GM21576 (cell line): ENCODE measurements around the gene PRKCA.
"Not testable (repeated sequence)": the region's sequence is repeated elsewhere in the genome, so short reads cannot be mapped to it uniquely, and the experiment has no call there.

ENCODE experiments used
- ATAC-seq: cut with Tn5 transposase; IDR thresholded peaks from one replicate; pipeline ENCODE4 v1.9.1; 2021; ENCODE audit warnings: mild to moderate bottlenecking, moderate library complexity; ENCODE audit not compliant: unreplicated experiment

The PRKCA gene

DNA sequence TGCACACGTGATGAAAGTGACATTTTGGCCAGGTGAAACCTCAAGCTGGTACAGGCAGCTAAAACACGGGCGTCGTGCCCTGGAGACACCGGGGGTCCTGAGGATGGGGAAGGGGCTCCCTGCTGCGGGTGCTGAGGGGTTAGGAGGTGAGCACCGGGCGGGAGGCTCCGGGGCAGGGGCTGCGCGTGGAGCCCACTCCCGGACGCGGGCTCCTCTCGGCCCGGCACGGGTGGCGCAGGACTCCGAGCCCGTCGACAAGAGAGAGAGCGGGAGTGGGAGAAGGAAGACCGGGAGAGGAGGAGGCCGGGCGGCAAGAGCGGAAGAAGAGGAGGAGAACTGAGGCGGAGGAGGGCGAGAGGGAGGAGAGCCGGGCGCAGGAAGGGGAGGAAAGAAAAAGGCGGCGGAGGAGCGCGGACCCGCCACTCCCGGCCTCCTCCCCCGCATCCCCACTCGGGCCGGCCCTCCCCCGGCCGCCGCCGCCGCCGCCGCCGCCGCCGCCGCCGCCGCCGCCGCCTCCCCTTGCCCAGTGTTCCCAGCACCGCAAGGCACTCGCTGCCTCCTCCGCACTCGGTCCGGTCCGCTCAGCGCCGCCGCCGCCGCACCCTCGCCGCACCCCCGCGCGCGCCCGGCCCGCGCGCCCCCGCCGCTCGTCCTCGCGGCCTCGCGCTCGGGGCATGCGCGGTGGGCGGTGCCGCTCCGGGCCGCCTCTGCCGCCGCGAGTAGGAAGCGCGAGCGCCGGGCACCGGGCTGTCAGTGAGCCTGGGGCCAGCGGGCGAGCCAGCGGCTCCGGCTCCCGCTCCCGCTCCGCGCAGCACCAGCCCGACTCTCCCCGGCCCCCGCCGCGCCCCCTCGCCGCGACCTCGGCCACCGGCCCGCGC, at the start of gene PRKCA:
Gene PRKCA, plus strand, starts transcription at position 750 of the 878 bp plus-strand sequence.
- peak; percentile 85 for ATAC-seq

DNA sequence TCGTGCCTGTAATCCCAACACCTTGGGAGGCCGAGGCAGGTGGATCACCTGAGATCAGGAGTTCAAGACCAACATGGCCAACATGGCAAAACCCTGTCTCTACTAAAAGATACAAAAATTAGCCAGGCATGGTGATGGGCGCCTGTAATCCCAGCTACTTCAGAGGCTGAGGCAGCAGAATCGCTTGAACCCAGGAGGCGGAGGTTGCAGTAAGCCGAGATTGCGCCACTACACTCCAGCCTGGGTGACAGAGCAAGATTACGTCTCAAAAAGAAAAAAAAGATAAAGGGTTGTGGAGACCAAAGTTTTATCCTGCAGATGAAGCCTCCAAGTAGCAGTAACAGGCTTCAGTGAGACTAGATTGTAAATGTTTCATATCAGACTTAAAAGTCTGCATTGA, 49.0 kb upstream of the PRKCA start:
- ATAC-seq, result not testable (repeated sequence)

DNA sequence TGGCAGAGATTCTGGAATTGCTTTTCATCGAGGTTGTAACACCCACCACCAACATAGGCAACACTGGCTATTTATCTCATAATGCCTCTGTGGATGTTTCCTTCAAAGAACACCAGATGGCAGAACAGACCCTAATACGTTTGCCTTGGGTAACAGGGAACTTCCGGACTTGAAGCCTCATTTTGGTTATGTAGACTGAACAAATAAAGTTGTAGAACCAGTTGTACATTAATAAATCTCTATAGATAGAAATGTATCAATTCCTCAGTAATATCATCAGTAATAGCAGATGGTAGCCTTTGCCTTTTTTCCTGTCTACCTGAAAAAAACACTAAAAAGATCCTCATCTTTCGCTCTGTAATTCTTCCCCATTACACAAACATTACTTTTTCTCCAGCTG, 47.3 kb upstream of the PRKCA start:
- ATAC-seq, result no peak

DNA sequence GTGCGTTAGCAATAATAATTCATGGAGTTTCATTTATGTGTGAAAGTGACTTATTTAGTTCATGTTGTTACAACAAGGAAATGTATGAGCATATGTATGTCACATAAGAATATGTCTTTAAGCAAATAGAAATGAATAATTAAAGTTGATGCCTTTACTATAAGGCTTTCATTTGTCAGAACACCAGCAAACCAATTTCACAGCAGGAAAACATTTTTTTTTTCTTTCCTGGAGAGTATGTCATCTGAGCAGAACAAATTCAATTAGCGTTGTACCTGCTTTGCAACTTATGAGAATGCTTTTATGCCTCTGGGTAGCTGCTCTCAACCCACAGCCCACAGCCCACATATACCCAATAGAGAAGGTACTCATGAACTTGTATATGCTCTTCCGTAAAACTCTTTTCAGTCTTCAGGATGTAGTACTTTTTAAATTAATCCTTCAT, 46.9 kb upstream of the PRKCA start:
- ATAC-seq, result no peak

DNA sequence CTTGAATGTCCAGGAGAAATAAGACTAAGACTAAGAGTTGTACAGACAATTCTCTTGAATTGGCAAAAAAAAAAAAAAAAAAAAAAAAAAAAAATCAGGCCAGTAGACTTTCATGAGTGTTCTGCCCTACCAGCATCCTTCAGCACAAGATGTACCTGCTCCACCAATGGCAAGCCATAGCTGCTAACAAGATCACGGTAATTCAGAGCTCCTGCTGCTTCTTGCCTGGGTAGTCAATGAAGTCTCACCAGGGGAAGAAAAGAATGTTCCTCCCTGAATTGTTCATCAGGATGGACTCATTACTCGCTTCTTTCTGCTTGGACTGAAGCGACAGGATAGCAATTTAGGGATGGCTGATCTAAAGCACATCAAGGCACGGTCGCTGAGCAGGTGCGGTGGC, 42.1 kb upstream of the PRKCA start:
- no peak for ATAC-seq

DNA sequence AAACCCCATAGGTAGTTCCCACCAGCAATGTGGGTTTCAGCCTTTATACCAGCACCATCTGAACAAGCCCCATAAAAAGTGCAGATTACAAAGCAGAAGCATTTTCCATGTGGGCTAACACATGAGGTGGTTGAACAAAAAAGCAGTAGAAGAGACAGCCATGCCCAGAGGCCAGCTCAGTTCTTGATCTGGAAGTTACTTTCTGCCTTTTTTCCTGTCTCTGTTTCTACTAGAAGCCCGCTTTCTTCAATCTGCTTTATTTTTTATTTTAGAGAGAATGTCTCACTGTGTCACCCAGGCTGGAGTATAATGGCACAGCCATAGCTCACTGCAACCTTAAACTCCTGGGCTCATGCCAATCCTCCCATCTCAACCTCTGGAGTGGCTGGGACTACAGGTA, 41.7 kb upstream of the PRKCA start:
- no peak for ATAC-seq

DNA sequence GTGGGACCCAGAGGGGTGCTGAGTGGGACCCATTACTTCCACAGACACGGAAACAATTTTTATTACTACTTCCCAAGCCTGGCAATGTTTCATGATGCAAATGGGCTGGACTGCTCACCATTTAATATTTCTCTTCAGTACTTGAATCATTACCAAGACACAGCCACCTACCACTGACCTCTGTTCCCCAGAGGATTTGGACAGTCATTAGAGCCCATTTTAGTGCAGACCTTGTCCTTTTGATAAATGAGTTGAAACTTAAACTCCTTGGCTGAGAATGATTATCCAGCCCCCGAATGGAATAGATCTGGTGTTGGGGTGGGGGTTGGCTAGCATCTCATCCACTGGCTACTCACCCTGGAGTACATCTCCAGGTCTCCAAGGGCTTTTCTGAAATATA, 39.6 kb upstream of the PRKCA start:
- ATAC-seq, result no peak

DNA sequence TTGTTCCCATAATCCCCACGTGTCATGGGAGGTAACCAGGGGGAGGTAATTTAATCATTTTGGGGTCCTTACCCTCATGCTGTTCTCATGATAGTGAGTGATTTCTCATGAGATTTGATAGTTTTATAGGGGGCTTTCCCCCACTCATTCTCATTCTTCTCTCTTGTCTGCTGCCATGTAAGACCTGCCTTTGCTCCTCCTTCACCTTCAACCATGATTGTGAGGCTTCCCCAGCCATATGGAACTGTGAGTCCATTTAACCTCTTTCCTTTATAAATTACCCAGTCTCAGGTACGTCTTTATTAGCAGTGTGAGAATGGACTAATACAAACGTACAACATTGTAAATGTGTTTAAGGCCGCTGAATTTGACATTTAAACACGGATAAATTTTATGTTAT, 37.7 kb upstream of the PRKCA start:
- no peak for ATAC-seq

DNA sequence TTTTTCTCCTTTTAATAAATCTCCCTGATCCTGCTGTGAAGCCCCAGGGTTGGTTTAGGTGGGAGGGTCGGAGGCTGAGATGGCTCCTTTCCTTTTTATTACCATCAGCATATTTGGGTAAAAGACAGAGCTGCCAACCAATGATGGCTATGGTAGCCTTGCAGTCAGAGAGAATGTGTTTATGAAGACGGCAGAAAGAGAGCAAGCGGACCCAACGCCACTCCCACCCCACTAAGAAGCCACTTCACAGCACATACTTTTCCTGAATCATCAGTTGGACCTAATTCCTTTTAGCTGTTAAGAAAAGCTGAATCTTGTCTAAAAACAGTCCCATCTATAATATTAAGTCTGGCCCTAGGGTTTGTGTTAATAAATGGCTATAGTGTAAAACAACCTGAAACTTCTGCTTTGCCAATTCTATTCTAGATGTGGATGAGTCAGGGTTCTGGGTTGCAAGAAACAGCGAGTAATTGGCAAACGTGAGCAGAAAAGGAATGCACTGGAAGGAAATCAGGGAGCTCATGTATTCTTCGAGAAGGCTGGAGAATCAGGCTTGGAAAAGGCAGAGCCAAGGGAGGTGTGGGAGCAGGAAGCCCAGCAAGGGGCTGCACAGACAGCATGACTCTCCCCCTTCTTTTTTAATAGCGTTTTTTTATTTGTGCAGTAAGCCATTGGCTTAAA, 34.0 kb upstream of the PRKCA start:
- ATAC-seq, result no peak

DNA sequence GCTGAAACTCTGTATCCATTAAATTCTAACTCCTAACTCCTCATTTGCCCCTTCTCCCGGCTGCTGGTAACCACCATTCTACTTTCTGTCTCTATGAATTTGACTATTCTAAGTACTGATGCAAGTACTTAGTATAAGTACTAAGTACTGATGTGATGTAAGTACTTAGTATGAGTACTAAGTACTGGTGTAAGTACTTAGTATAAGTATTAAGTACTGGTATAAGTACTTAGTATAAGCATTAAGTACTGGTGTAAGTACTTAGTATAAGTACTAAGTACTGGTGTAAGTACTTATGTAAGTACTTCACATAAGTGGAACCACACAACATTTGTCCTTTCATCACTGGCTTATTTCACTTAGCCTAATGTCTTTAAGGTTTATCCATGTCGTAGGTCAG, 32.3 kb upstream of the PRKCA start:
- no peak for ATAC-seq

DNA sequence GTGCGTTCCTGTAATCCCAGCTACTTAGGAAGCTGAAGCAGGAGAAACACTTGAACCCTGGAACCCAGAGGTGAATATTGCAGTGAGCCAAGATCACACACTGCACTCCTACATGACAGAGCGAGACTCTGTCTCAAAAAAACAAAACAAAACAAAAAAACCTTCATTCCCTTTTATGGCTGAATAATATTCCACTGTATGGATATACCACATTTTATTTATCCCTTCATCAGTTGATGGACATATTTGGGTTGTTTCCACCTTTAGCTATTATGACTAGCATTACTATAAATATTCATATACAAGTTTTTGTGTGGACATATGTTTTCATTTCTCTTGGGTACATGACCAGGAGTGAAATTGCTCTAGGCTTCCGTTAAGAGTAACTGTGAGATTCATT, 30.9 kb upstream of the PRKCA start:
- no peak for ATAC-seq

DNA sequence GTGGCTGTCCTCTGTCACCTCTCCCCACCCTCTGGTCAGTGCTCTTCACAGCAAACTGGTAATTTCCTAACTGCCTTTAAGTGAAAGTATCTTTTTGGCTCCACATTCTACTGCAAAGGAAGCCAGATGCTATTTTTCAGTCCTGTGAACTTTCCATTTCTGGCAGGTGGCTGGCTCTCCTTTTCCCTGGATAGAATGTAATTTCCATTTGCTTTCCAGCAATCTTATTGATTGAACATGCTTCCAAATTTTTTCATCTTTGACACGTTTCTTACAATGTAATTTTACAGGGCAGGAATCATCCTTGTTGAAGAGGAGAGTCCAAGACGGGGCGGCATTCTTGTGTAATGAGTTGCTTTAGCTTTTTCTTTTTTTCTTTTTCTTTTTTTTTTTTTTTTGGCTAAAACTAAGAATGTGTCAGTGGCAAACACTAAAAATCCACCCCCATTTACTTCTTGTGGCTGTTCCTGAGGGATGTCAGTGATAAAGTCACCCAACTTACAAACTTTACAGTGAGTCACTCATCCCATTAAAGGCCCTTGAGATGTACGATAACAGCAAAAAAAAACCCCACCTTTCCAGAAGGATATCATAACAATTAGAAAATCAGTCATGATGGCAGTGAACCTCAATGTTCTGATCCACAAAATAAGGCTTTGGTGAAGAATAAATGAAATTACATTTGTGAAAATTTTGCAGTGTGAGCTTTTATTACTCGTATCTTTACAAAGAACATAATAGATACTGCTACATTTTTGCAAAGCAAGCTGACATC, 29.4 kb upstream of the PRKCA start:
- no peak for ATAC-seq

DNA sequence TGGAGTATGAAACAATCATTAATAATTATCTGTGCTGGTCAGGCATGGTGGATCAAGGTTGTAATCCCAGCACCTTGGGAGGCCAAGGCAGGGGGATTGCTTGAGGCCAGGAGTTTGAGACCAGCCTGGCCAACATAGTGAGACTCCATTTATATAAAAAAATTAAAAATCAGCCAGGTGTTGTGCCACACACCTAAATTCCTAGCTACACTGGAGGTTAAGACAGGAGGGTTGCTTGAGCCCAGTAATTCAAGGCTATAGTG, 28.9 kb upstream of the PRKCA start:
- no peak for ATAC-seq

DNA sequence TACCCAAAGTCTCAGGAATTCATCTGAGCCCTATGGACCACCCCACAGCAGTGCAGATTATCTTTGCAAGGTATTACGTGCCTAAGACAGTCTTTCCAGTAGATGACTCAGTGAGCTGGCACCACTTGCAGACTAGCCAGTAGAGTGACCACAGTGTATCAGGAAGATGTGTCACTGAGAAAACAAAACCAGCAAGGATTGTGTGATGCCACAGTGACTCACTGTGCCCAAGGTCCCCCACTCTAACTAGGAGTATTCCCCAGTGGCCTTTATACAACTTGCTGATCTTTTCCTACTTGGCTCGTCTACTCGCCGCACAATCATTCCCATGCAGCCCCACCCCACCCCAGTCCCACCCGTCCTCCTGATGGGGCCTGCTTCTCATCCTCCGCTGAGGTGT, 26.8 kb upstream of the PRKCA start:
- ATAC-seq, result no peak

DNA sequence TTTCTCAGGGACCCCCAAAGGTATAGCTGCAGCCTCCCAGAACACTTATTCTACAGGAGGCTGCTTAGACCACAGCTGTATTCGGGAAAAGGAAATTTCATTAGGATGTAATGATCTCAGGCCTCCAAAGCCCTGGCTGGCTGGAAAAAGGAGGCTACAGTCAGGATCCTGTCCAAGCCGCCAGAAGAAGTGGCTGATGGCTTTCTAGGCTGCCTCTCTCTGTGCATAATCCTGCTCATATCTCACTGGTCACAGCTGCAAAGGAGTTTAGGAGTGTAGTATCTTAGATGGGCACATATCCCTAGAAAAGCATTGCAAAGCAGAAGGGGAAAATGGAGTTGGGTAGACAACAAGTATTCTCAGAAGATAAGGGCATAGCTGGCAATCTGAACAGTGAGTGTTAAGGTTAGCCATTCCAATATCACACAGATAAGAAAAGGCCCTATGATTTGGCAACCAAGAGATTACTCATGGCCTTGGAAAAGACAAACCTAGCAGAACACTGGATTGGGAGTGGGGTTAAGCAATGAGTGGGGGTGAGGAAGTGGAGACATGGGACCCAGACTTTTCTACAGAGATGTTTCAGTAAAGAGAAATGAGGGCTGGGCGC, 26.0 kb upstream of the PRKCA start:
- ATAC-seq, result no peak

DNA sequence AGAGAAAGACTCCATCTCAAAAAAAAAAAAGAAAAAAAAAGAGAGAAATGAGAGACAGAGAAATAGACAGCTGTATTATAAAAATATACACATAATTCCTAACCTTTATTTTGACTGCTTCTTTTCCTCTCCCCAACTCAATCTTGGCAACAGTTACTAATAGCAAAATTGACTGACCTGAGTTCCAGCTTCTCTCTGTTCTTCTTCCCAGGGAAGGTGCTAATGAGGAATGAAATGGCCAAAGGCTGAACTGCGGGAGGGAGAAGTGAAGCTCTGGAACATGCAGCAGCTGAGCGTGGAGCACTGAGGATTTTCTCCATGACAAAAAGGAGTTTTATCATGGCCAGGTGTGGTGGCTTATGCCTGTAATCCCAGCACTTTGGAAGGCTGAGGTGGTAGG, 25.2 kb upstream of the PRKCA start:
- ATAC-seq, result no peak

DNA sequence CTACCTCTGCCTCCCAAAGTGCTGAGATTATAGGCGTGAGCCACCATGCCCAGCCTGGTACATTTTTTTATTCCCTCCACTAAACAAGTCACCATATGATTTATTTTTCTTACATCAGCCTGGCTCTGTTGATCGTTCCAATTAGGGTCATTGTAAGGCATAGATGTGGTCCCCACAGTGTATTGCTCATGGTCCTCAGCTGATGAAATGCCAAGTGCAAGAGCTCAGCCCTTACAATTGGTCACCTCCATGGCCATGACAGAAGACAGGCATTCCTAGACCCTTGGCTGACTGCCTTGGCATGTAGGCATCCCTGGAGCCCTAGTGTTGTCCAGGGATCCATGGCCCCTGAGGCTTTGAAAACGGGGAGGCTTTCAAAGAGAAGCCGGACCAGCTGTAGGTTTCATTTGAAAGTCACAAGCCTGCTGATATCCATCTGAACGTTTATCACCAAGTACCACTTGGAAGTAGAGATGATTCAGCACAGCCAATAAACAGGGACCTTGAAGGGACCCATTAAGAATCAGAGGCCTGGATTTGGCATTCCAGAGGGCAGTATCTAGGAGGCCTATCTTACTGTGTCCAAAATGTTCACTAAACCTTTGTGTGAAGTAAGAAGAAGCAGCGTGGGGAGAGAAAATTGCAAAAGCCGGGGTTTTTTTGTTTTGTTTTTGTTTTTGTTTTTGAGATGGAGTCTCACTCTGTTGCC, 20.6 kb upstream of the PRKCA start:
- no peak for ATAC-seq

DNA sequence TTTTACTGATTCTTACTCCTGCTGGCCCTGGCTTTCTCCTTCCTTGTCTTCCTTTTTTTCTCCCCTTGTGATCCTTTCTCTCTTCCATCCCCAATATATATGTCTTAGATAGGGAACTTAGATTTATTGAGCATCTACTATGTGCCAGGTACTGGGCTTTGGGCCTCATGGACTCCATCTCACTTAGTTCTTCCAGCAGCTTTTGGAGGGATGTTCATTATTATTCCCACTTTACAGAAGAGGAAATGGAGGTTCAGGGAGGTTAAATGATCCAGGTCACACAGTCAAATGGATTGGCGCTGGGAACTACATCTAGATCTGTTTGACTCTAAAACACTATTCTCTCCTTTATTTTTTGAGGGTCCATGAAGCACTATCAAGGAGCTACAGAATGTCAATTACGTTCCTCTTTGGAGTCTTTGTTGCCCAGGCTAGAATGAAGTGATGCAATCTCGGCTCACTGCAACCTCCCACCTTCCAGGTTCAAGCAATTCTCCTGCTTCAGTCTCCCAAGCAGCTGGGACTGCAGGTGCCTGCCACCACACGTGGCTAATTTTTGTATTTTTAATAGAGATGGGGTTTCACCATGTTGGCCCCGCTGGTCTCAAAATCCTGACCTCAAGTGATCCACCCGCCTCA, 19.0 kb upstream of the PRKCA start:
- ATAC-seq, result no peak

DNA sequence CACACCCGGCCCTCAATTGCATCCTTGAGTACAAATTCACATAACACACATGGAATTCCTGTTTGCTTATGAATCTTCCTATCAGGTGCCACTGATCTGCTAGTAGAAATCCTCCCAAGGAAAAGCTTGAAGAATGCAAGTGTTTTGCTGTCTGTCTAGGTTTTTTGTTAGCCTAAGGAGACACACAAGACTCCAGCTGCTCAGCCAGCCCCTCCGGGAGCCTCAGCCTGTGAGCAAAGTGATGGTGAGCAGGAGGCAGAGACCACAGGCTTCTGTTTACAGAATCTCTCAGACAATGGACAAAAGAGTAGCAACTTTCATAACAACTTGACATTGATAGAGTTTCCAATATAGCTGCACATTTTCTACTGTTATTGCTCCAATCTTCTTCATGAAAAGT, 18.4 kb upstream of the PRKCA start:
- ATAC-seq, result no peak

DNA sequence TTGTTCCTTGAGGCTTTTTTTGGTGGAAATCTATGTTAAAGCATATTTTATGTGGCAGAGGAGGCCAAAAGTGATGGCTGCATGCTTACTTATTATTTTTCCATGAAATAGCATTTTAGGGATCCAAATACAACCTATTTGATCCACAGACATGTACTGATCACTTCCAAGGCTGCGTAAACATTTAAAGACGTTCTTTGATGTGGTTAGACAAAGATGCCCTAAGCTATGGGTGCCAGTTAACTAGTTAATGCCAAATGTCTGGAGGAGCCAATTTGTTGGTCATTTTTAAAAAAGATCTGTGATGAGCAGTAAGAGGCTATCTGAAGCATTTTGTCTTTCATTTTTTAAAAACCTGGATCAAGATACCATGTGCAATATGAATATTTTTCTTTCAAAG, 17.3 kb upstream of the PRKCA start:
- no peak for ATAC-seq
